Fibroblast of pulmonary artery (primary cell): ENCODE measurements around the gene RND2.

Experiments
- DNase-seq: peaks from one replicate; pipeline ENCODE4 v3.0.0-alpha.2; 2010; ENCODE audit warnings: low read depth
- H3K4me3 ChIP-seq: replicated peaks from 2 replicates; pipeline ENCODE4 v1.5.1; 2011; ENCODE audit warnings: low read depth, mild to moderate bottlenecking, control low read depth, low read length, moderate library complexity
- TF ChIP-seq, protein P1 (sequence below): IDR thresholded peaks from 2 replicates; pipeline ENCODE4 v1.5.1; 2011; ENCODE audit warnings: mild to moderate bottlenecking, control low read depth, low read length, inconsistent platforms; ENCODE audit errors: missing control alignments

Gene RND2

DNA sequence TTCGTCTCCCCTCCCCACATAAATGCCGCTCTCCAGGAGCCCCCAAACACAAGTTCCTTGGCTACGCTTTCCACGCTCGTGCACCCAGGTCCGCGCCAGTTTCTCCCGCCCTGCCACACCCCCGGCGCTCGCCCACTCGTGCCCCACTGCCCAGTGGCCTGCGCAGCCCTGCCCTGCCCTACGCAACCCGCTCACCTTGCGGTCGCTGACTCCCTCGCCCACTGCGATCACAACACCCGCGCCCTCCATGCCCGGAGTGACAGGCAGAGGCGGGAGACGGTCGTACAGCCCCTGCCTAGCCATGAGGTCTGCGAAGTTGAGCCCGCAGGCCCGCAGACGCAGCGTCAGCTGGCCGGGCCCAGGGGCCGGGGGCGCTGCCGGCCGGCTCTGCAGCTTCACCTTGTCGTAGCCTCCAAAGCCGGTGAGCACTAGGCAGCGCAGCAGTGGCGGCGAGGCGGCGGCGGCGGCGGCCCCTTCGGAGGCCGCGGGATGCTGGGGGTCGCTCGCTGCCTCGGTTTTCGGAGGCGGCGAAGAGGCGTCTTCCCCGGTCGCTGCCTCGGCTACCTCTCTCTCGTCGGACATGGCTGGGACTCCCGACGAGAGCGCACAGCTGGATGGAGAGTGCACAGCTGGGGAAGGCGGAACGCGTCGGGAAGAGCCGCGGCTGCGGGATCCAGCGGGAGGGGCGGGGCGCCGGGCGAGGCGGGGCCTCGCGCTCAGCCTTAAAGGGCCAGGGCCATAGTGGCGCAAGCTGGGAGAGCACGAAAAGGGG, 3.1 kb upstream of the RND2 start, which contains the start of gene VAT1:
TSS of gene VAT1 (minus strand) at position 645 of the 772 bp plus-strand sequence. CDS start at position 582, 63 bp downstream.
- TF ChIP-seq, protein P1, sequence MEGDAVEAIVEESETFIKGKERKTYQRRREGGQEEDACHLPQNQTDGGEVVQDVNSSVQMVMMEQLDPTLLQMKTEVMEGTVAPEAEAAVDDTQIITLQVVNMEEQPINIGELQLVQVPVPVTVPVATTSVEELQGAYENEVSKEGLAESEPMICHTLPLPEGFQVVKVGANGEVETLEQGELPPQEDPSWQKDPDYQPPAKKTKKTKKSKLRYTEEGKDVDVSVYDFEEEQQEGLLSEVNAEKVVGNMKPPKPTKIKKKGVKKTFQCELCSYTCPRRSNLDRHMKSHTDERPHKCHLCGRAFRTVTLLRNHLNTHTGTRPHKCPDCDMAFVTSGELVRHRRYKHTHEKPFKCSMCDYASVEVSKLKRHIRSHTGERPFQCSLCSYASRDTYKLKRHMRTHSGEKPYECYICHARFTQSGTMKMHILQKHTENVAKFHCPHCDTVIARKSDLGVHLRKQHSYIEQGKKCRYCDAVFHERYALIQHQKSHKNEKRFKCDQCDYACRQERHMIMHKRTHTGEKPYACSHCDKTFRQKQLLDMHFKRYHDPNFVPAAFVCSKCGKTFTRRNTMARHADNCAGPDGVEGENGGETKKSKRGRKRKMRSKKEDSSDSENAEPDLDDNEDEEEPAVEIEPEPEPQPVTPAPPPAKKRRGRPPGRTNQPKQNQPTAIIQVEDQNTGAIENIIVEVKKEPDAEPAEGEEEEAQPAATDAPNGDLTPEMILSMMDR = no peak
- peak within 1 kb of the TSS; percentile 97 for H3K4me3 ChIP-seq
- DNase-seq = peak; percentile 78

DNA sequence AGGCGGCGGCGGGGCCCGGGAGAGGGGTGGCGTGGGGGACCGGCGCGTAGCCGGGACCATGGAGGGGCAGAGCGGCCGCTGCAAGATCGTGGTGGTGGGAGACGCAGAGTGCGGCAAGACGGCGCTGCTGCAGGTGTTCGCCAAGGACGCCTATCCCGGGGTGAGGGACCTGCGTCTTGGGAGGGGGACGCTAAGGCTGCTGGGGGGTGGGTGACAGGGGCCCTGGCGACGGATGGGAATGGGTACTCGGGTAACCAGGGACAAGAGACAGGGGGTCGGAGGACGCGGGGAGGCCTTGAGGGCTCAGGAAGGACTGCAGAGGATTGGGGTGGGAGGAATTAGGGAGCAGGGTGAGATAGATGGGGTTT, 243 bp downstream of the RND2 start:
- H3K4me3 ChIP-seq = peak overlapping the region; percentile 42
- TF ChIP-seq, protein P1 = no peak
- DNase-seq = no peak

DNA sequence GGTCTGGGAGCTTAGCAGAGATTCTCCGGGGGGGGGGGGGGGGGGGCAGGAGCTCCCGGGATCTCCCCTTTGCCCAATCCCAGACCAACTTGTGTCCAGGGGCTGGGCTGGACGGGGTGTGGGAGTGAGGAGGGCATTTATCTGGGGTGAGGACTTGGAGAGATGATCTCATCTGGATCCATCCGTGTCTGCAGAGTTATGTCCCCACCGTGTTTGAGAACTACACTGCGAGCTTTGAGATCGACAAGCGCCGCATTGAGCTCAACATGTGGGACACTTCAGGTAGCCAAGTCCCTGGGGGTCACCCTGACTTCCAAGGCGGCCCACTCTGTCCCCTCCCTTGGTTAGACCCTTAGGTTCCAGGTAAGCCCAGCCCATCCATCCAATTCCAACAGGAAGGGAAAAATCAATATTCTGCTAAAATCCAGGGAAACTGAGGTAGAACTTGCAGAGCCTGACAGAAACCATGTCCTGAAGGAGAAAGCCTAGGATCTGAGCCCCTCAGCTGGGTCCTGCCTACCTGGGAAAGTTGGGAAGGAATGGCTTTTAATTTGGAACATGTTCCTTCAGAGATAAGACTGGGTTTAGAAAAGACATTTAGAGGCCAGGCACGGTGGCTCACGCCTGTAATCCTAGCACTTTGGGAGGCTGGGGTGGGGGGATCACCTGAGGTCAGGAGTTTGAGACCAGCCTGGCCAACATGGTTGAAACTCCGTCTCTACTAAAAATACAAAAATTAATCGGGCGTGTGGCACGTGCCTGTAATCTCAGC, 921 bp downstream of the RND2 start:
- TF ChIP-seq, protein P1 = no peak
- no peak overlapping the region for H3K4me3 ChIP-seq
- no peak for DNase-seq

DNA sequence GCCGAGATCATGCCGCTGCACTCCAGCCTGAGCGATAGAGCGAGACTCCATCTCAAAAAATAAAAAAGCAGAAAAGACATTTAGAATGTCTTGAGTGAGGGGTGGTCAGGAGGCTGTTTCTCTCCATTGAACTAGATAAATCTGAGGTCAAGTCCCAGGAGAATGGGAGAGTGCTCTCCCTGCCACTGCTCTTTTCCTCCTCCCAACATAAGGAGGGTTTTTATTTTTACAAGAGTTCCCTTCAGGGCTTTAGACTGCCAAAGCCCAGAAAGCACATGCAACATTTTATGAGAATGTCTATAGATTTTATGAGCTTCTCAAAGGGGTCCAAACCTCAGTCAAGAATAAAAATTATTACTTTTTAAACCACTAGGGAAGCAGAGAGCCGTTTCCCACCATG, 1.6 kb downstream of the RND2 start:
- no peak for DNase-seq
- TF ChIP-seq, protein P1 = no peak

DNA sequence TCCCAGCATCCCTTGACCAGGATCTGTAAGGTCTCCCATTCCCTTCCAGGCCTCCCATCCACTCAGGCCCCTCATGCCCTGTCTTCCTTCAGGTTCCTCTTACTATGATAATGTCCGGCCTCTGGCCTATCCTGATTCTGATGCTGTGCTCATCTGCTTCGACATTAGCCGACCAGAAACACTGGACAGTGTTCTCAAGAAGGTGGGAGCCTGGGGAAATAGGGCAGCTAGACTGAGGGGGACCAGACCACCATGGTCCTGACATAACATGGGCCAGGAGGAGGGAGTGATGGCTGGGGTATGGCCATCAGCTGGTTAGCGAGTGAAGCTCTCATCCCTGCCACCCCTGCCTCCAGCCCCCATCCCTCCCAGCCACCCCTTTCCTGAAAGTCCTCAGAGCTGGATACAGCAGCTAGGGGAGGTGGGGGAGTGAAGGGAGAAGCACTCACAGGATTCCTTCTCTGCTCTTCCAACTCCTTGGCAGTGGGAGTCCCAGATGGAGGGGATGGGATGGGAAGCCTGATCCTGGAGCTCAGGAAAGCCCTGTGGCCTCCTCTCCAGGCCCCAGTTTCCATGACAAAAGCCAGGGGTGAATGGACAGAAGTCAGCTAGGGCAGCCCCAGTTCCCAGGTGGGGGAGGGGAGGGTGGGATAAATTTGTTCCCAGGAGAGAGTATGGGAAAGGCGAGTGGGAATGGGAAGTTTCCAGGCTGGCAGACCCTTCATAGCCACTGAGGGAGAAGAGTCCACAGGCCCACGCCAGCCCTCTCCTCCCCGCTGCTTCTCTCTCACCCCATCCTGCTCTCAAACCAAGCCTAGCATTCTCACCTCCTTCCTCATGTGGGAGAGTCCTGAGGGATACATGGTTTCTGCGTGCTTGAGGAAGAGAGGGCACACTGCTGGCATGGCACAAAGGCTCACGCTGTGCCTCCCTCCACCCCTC, 2.3 kb downstream of the RND2 start:
- DNase-seq = no peak
- TF ChIP-seq, protein P1 = no peak
- no peak overlapping the region for H3K4me3 ChIP-seq

More for the DNA sequence above, 1.6 kb downstream of the RND2 start:
- no peak overlapping the region for H3K4me3 ChIP-seq

DNA sequence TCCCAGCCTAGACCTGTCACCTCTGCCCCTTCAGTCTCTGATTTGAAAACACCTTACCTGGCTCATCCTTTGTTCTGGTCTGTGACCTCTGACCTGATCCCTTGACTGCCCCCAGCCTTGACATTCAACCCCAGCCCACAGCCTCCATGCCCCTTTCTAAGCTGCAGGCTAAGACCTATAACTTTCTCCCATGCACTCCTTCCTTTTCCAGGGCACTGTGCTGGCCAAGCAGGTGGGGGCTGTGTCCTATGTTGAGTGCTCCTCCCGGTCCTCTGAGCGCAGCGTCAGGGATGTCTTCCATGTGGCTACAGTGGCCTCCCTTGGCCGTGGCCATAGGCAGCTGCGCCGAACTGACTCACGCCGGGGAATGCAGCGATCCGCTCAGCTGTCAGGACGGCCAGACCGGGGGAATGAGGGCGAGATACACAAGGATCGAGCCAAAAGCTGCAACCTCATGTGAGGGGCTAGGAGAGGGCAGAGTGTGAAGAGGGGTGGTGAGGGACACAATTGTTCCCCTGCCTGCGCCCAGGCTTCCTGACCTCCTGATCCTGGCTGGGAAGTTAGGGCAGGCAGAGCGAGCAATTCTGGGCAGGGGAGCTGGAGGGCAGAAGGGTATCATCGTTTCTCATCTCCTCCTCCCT, 3.3 kb downstream of the RND2 start:
- no peak for DNase-seq
- TF ChIP-seq, protein P1 = no peak
- H3K4me3 ChIP-seq = no peak overlapping the region
